ENCODE data around the gene PUS3. TPM values are rescaled to one million over a fixed set of nuclear protein-coding genes. Genes with fewer than 3 reads are reported as not detected.

The PUS3 gene
- total and polyA plus RNA-seq, 2 experiments from 2014 or later, result 8.3 to 10.7 TPM

GRCh38 chr11:125940145-125940544 lies 37.1 kb upstream of the PUS3 start:
- WGBS, 2 experiments (ENCODE audit: low coverage in 1 of 2, low lambda C conversion rate in 2 of 2, missing lambda C conversion rate in 2 of 2), result 88 to 95% methylated on average over 4 of the region's 4 CpGs

GRCh38 chr11:125939081-125939521 lies 36.1 kb upstream of the PUS3 start:
- peak; percentile 23 for DNase-seq
- H4K20me1 ChIP-seq (ENCODE audit: insufficient read depth), result no peaks in the 10 kb centered on the region
- H3K79me2 ChIP-seq (ENCODE audit: insufficient read depth), result no peaks in the 10 kb centered on the region
- H3K9ac ChIP-seq, result no peak overlapping the region
- no peak overlapping the region for H3K27ac ChIP-seq
- H3K4me1 ChIP-seq (ENCODE audit: insufficient read depth), result no peaks in the 10 kb centered on the region
- no peaks in the 10 kb centered on the region for H3F3A ChIP-seq (ENCODE audit: insufficient read depth)
- no peaks in the 10 kb centered on the region; the same call in 1 of the 2 replicates for H3K27me3 ChIP-seq (replicated peaks; ENCODE audit: insufficient read depth)
- 18 to 20% methylated on average over 4 of the region's 4 CpGs for WGBS, 2 experiments (ENCODE audit: low coverage in 1 of 2, low lambda C conversion rate in 2 of 2, missing lambda C conversion rate in 2 of 2)
- TF ChIP-seq EZH2phosphoT487 (IDR thresholded peaks at IDR 0.05; ENCODE audit: insufficient read depth, low read depth), result no peak
- no peak for TF ChIP-seq EZH2 (IDR thresholded peaks at IDR 0.05; ENCODE audit: insufficient read depth, poor library complexity, severe bottlenecking)
- no peak overlapping the region for H3K4me2 ChIP-seq (ENCODE audit: unreplicated experiment)
- no peaks in the 10 kb centered on the region for H3K36me3 ChIP-seq (ENCODE audit: low read depth)
- in situ Hi-C loops (cut with MboI), result no loop called here
- H3K4me3 ChIP-seq, result no peak overlapping the region
- no peak overlapping the region for H2AFZ ChIP-seq
- H3K9me3 ChIP-seq (ENCODE audit: low read depth), result no peaks in the 10 kb centered on the region
- no peaks in the 10 kb centered on the region for H3K9me2 ChIP-seq (ENCODE audit: insufficient read depth)

More at GRCh38 chr11:125940145-125940544, 37.1 kb upstream of the PUS3 start:
- Histone ChIP-seq H3K27me3 (replicated peaks; ENCODE audit: insufficient read depth) (no peaks in the 10 kb centered on the region; the same call in 1 of the 2 replicates), H3K4me3 (no peak overlapping the region), H3K4me1 (ENCODE audit: insufficient read depth) (no peaks in the 10 kb centered on the region), H3K27ac (no peak overlapping the region), H3K79me2 (ENCODE audit: insufficient read depth) (no peaks in the 10 kb centered on the region), H2AFZ (no peak overlapping the region), H3K9ac (no peak overlapping the region), H3K4me2 (ENCODE audit: unreplicated experiment) (no peak overlapping the region), H3K36me3 (ENCODE audit: low read depth) (no peaks in the 10 kb centered on the region), H3K9me2 (ENCODE audit: insufficient read depth) (no peaks in the 10 kb centered on the region), H3F3A (ENCODE audit: insufficient read depth) (no peaks in the 10 kb centered on the region), H3K9me3 (ENCODE audit: low read depth) (no peaks in the 10 kb centered on the region), H4K20me1 (ENCODE audit: insufficient read depth) (no peaks in the 10 kb centered on the region)
- TF ChIP-seq EZH2 (IDR thresholded peaks at IDR 0.05; ENCODE audit: insufficient read depth, poor library complexity, severe bottlenecking) (no peak), EZH2phosphoT487 (IDR thresholded peaks at IDR 0.05; ENCODE audit: insufficient read depth, low read depth) (no peak)
- no peak for DNase-seq
- in situ Hi-C loops (cut with MboI), result no loop called here

- WGBS, 2 experiments (ENCODE audit: low coverage in 1 of 2, low lambda C conversion rate in 2 of 2, missing lambda C conversion rate in 2 of 2), result 48 to 50% methylated on average over 5 of the region's 5 CpGs
- no peaks in the 10 kb centered on the region for H3K9me2 ChIP-seq (ENCODE audit: insufficient read depth)
- no peaks in the 10 kb centered on the region for H3K9me3 ChIP-seq (ENCODE audit: low read depth)
- H3F3A ChIP-seq (ENCODE audit: insufficient read depth), result no peaks in the 10 kb centered on the region
- H3K4me1 ChIP-seq (ENCODE audit: insufficient read depth), result no peaks in the 10 kb centered on the region
- no peaks in the 10 kb centered on the region for H3K36me3 ChIP-seq (ENCODE audit: low read depth)
- no peaks in the 10 kb centered on the region for H3K79me2 ChIP-seq (ENCODE audit: insufficient read depth)
- no peak for TF ChIP-seq EZH2phosphoT487 (IDR thresholded peaks at IDR 0.05; ENCODE audit: insufficient read depth, low read depth)
- TF ChIP-seq EZH2 (IDR thresholded peaks at IDR 0.05; ENCODE audit: insufficient read depth, poor library complexity, severe bottlenecking), result no peak
- no peaks in the 10 kb centered on the region for H4K20me1 ChIP-seq (ENCODE audit: insufficient read depth)
- no peak for DNase-seq
- H3K4me3 ChIP-seq, result no peak overlapping the region
- peak overlapping the region; percentile 51; the same call in 1 of the 2 replicates for H2AFZ ChIP-seq
- in situ Hi-C loops (cut with MboI), result no loop called here
- no peak overlapping the region for H3K27ac ChIP-seq
- no peaks in the 10 kb centered on the region; the same call in 1 of the 2 replicates for H3K27me3 ChIP-seq (replicated peaks; ENCODE audit: insufficient read depth)
- no peak overlapping the region for H3K9ac ChIP-seq
- no peak overlapping the region for H3K4me2 ChIP-seq (ENCODE audit: unreplicated experiment)
Measured at GRCh38 chr11:125938418-125938817, 35.4 kb upstream of the PUS3 start.

DNA sequence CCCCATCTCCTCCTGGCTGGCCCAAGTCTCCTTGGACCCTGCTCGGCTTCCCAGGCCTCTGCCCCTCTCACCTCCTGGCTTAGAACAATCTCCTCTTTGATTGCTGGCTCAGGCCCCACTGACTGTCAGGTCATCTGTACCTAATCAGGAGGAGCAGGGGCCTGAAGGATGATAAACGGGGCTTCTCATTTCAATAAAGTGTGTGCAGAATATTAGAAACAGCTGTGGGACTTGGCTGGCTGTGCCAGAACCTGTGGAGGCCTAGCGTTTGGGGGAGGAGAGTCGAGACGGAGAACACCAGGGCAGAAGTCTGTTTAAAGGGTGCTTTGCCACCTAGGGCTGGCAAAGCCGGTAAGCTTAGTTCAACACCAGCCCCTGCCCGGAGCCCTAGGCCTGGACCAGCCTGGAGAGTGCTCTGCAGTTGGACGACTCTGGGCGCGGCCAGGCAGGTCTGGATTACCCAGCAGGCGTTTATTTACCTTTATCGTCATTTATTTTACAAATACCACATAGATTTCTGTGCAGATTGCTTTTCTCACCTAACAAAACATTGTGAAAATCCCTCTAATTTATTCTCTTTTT lies 32.7 kb upstream of the PUS3 start:
- H3K27me3 ChIP-seq (replicated peaks; ENCODE audit: insufficient read depth), result 0 out of 2 replicates have a peak, but pooled peaks cover 6% of the 10 kb centered on the region
- no peak for TF ChIP-seq EZH2 (IDR thresholded peaks at IDR 0.05; ENCODE audit: insufficient read depth, poor library complexity, severe bottlenecking)
- no peak for TF ChIP-seq EZH2phosphoT487 (IDR thresholded peaks at IDR 0.05; ENCODE audit: insufficient read depth, low read depth)
- no peak overlapping the region for H3K4me3 ChIP-seq
- H4K20me1 ChIP-seq (ENCODE audit: insufficient read depth), result no peaks in the 10 kb centered on the region
- 39 to 42% methylated on average over 12 of the region's 12 CpGs for WGBS, 2 experiments (ENCODE audit: low coverage in 1 of 2, low lambda C conversion rate in 2 of 2, missing lambda C conversion rate in 2 of 2)
- peak; percentile 39 for DNase-seq
- no peaks in the 10 kb centered on the region for H3K79me2 ChIP-seq (ENCODE audit: insufficient read depth)
- no peak overlapping the region for H3K27ac ChIP-seq
- no peaks in the 10 kb centered on the region for H3K36me3 ChIP-seq (ENCODE audit: low read depth)
- no peaks in the 10 kb centered on the region for H3F3A ChIP-seq (ENCODE audit: insufficient read depth)
- H3K9me2 ChIP-seq (ENCODE audit: insufficient read depth), result no peaks in the 10 kb centered on the region
- no peak overlapping the region for H3K4me2 ChIP-seq (ENCODE audit: unreplicated experiment)
- H3K4me1 ChIP-seq (ENCODE audit: insufficient read depth), result no peaks in the 10 kb centered on the region
- no peak overlapping the region for H2AFZ ChIP-seq
- H3K9me3 ChIP-seq (ENCODE audit: low read depth), result no peaks in the 10 kb centered on the region
- H3K9ac ChIP-seq, result no peak overlapping the region
- in situ Hi-C loops (cut with MboI), result no loop called here

Measured in GM23248 (cell line).